ENCODE data around the gene CAPN11. TPM values are rescaled to one million over a fixed set of nuclear protein-coding genes. Genes with fewer than 3 reads are reported as not detected.
A peak's percentile ranks its signal among the peaks of the same experiment; 100 is the strongest.

CAPN11 gene
- total RNA-seq, 1 donor from 2014 or later, result 2.3 TPM

- H3K27ac Mint-ChIP-seq (ENCODE audit: unreplicated experiment), result no peak overlapping the region
- H3K4me3 Mint-ChIP-seq (ENCODE audit: unreplicated experiment), result peak overlapping the region; percentile 35
These were observed 26.7 kb upstream of the CAPN11 start for GRCh38 chr6:44131892-44132291.

GRCh38 chr6:44132476-44132875 is 26.1 kb upstream of the CAPN11 start:
- peaks cover 10% of the 10 kb centered on the region for H3K27me3 Mint-ChIP-seq (ENCODE audit: unreplicated experiment)
- no peak overlapping the region for H3K4me3 Mint-ChIP-seq (ENCODE audit: unreplicated experiment)
- H3K36me3 Mint-ChIP-seq (ENCODE audit: low read depth, unreplicated experiment), result peaks cover 16% of the 10 kb centered on the region
- H3K27ac Mint-ChIP-seq (ENCODE audit: unreplicated experiment), result no peak overlapping the region
- peaks cover 10% of the 10 kb centered on the region for H3K4me1 Mint-ChIP-seq (ENCODE audit: unreplicated experiment)
- DNase-seq (ENCODE audit: low spot score), result no peak
- no peak for TF ChIP-seq CTCF (IDR thresholded peaks at IDR 0.05; ENCODE audit: unreplicated experiment)
- no peaks in the 10 kb centered on the region for H3K9me3 Mint-ChIP-seq (ENCODE audit: unreplicated experiment)

More at GRCh38 chr6:44131892-44132291, 26.7 kb upstream of the CAPN11 start:
- TF ChIP-seq CTCF (IDR thresholded peaks at IDR 0.05; ENCODE audit: unreplicated experiment), result no peak
- Mint-ChIP-seq H3K36me3 (ENCODE audit: low read depth, unreplicated experiment) (peaks cover 16% of the 10 kb centered on the region), H3K9me3 (ENCODE audit: unreplicated experiment) (no peaks in the 10 kb centered on the region), H3K27me3 (ENCODE audit: unreplicated experiment) (peaks cover 10% of the 10 kb centered on the region), H3K4me1 (ENCODE audit: unreplicated experiment) (peaks cover 10% of the 10 kb centered on the region)
- no peak for DNase-seq (ENCODE audit: low spot score)

GRCh38 chr6:44133003-44133931 is 25.4 kb upstream of the CAPN11 start:
- DNase-seq (ENCODE audit: low spot score), result no peak
- TF ChIP-seq CTCF (IDR thresholded peaks at IDR 0.05; ENCODE audit: unreplicated experiment), result no peak
- Mint-ChIP-seq H3K27ac (ENCODE audit: unreplicated experiment) (no peak overlapping the region), H3K9me3 (ENCODE audit: unreplicated experiment) (no peaks in the 10 kb centered on the region), H3K4me3 (ENCODE audit: unreplicated experiment) (no peak overlapping the region), H3K27me3 (ENCODE audit: unreplicated experiment) (peaks cover 10% of the 10 kb centered on the region), H3K36me3 (ENCODE audit: low read depth, unreplicated experiment) (peaks cover 16% of the 10 kb centered on the region), H3K4me1 (ENCODE audit: unreplicated experiment) (peaks cover 10% of the 10 kb centered on the region)

GRCh38 chr6:44133981-44134711 is 24.5 kb upstream of the CAPN11 start:
- H3K36me3 Mint-ChIP-seq (ENCODE audit: low read depth, unreplicated experiment), result peaks cover 20% of the 10 kb centered on the region
- H3K27me3 Mint-ChIP-seq (ENCODE audit: unreplicated experiment), result peaks cover 10% of the 10 kb centered on the region
- no peak for DNase-seq (ENCODE audit: low spot score)
- H3K9me3 Mint-ChIP-seq (ENCODE audit: unreplicated experiment), result no peaks in the 10 kb centered on the region
- peaks cover 10% of the 10 kb centered on the region for H3K4me1 Mint-ChIP-seq (ENCODE audit: unreplicated experiment)
- no peak overlapping the region for H3K27ac Mint-ChIP-seq (ENCODE audit: unreplicated experiment)
- no peak for TF ChIP-seq CTCF (IDR thresholded peaks at IDR 0.05; ENCODE audit: unreplicated experiment)
- no peak overlapping the region for H3K4me3 Mint-ChIP-seq (ENCODE audit: unreplicated experiment)

Data from endothelial cell (in vitro differentiated cells).